Progenitor cell of endocrine pancreas (in vitro differentiated cells): ENCODE data around the gene GID8. TPM values are rescaled to one million over a fixed set of nuclear protein-coding genes. Genes with fewer than 3 reads are reported as not detected.

ENCODE experiments used
- DNase-seq: peaks from one replicate; pipeline ENCODE4 v3.0.0; 2021; ENCODE audit warnings: low spot score; ENCODE audit not compliant: unreplicated experiment
- H3K27ac Mint-ChIP-seq: 2 replicates; pipeline ENCODE4 v1.8.0; 2021; ENCODE audit warnings: mild to moderate bottlenecking, moderate library complexity, mixed read lengths
- H3K27me3 Mint-ChIP-seq: 2 replicates; pipeline ENCODE4 v1.8.0; 2021; ENCODE audit warnings: mixed read lengths
- H3K36me3 Mint-ChIP-seq: 2 replicates; pipeline ENCODE4 v1.8.0; 2022; ENCODE audit warnings: mixed read lengths; ENCODE audit not compliant: insufficient read depth
- H3K4me1 Mint-ChIP-seq: 2 replicates; pipeline ENCODE4 v1.8.0; 2021; ENCODE audit warnings: low read depth, mixed read lengths
- H3K4me3 Mint-ChIP-seq: 2 replicates; pipeline ENCODE4 v1.8.0; 2021; ENCODE audit warnings: low read depth, mild to moderate bottlenecking, moderate library complexity, mixed read lengths
- H3K9me3 Mint-ChIP-seq: 2 replicates; pipeline ENCODE4 v1.8.0; 2021; ENCODE audit warnings: low read depth, mixed read lengths
- total RNA-seq: library from RNA; stranded (reverse); gene quantifications from 2 replicates; pipeline ENCODE4 v1.2.1, GENCODE V29; 2021
- TF ChIP-seq, protein P1 (sequence below): fragments of 200-600 bp; sonication (generic); IDR thresholded peaks from one replicate; pipeline ENCODE4 v1.5.0; 2021; ENCODE audit warnings: antibody characterized with exemption, mild to moderate bottlenecking; ENCODE audit not compliant: unreplicated experiment

The GID8 gene
- total RNA-seq, 1 donor from 2014 or later: 66.7 TPM

DNA sequence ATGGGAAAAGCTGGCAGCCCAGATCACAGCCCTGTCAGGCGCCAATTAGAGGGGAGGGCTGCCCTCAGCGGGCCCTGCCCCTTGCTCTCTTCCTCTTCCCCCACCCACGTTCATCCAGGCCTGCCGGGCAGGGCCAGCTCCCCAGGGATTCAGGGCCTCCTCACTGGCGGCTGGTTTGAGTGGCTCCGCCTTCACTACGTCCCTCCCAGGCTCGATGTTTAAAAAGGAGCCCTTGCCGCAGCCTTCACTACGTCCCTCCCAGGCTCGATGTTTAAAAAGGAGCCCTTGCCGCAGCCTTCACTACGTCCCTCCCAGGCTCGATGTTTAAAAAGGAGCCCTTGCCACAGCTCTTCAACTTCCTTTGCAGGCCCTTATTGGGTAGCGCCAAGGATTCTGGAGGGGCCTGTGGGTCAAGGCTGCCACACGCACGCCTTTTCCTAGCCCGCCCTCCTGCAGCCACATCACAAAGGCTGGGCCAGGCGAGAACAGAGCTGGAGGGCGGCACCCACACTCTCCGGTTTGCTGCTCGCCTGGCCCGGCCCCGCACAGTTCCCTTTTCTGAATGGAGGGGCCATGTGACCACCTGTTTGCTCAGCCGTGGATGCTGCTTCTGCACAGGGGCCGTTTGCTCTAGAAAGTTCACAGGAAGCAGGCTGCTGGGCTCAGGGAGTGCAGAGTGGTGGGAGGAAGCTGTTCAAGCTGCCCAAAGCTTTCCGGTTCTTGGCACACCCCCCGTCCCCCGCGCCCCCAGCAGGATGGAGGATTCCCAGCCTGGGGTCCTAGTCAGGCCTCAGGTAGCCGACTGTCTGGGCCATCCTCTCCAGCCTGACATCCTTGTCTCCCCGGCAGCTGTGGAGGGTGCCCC lies 16.1 kb downstream of the GID8 start:
- peaks cover 6% of the 10 kb centered on the region for H3K36me3 Mint-ChIP-seq
- TF ChIP-seq, protein P1, sequence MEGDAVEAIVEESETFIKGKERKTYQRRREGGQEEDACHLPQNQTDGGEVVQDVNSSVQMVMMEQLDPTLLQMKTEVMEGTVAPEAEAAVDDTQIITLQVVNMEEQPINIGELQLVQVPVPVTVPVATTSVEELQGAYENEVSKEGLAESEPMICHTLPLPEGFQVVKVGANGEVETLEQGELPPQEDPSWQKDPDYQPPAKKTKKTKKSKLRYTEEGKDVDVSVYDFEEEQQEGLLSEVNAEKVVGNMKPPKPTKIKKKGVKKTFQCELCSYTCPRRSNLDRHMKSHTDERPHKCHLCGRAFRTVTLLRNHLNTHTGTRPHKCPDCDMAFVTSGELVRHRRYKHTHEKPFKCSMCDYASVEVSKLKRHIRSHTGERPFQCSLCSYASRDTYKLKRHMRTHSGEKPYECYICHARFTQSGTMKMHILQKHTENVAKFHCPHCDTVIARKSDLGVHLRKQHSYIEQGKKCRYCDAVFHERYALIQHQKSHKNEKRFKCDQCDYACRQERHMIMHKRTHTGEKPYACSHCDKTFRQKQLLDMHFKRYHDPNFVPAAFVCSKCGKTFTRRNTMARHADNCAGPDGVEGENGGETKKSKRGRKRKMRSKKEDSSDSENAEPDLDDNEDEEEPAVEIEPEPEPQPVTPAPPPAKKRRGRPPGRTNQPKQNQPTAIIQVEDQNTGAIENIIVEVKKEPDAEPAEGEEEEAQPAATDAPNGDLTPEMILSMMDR: no peak
- H3K27me3 Mint-ChIP-seq: no peaks in the 10 kb centered on the region
- peak overlapping the region; percentile 92 for H3K27ac Mint-ChIP-seq
- H3K4me3 Mint-ChIP-seq: peak overlapping the region; percentile 29
- peak; percentile 49 for DNase-seq
- peaks cover 16% of the 10 kb centered on the region for H3K4me1 Mint-ChIP-seq
- H3K9me3 Mint-ChIP-seq: no peaks in the 10 kb centered on the region

DNA sequence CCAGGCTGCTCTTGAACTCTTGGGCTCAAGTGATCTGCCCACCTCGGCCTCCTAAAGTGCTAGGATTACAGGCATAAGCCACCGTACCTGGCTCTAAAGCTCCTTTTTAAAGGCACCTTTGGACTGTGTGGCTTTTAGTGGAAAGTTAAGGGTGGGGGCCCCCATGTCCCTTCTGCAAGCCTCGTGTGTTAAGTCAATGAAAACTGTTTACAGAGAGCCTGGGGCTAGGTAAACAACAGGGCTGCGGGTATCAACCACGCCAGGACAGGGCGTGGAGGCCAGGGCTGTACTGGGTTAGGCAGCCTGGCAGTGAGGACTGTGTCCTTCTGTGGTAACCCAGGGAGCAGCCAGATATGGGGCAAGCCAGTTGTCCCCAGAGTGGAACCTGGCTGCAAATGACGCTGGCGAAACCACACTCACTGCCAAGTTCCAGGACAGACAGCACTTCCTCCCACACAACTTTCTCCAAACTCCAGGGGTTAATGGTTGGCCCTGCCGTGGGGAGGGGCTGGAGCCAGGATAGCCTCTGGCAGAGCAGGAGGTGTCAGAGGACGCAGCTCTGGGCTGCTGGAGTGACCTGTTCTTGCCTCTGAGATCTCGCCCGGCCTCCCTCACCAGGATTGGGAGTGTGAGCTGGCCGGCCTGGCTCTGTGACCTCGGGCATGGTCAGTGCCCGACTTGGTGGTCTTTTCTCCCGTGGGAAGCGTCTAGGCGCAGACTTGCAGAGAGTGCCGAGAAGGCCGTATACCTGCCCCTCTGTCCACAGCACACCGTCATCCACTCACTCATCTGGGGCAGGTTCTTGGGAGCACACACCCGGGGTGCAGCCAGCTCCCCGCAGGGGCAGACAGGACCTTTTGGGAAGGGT lies 17.8 kb downstream of the GID8 start:
- Mint-ChIP-seq H3K4me1 (peaks cover 16% of the 10 kb centered on the region), H3K36me3 (no peaks in the 10 kb centered on the region), H3K9me3 (no peaks in the 10 kb centered on the region), H3K27ac (peak overlapping the region; percentile 63), H3K27me3 (no peaks in the 10 kb centered on the region), H3K4me3 (peak overlapping the region; percentile 16)
- no peak for DNase-seq
- TF ChIP-seq, protein P1: no peak

DNA sequence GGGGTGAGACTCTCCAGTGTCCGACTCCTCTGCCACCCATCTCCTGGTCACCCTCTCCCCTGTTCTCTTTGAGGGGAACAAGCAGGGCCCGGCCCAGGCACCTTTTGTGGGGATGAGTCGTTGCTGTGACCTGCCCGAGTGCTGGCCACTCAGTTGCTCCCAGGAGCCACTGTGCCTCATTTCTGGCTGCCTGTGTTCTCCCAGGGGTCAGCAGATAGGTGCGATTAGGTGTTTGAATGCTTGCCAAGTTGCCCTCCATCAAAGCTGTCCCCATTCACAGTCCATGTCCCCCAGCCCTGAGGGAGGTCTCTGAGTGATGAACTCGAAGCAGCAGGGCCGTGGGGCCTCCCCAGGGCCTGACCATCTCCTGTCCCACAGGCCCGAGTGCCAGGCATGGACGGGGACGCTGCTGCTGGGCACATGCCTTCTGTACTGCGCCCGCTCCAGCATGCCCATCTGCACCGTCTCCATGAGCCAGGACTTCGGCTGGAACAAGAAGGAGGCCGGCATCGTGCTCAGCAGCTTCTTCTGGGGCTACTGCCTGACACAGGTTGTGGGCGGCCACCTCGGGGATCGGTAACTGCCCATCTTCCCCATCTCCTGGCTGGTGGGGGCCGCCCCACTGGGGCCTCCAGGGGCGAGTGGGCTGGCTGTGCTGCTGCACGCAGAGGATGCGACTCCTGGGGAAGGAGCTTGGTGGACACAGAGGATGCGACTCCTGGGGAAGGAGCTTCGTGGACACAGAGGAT lies 18.6 kb downstream of the GID8 start:
- H3K4me3 Mint-ChIP-seq: no peak overlapping the region
- H3K27me3 Mint-ChIP-seq: no peaks in the 10 kb centered on the region
- H3K27ac Mint-ChIP-seq: peak overlapping the region; percentile 63
- H3K4me1 Mint-ChIP-seq: peaks cover 16% of the 10 kb centered on the region
- H3K36me3 Mint-ChIP-seq: no peaks in the 10 kb centered on the region
- TF ChIP-seq, protein P1: no peak
- H3K9me3 Mint-ChIP-seq: no peaks in the 10 kb centered on the region
- no peak for DNase-seq

DNA sequence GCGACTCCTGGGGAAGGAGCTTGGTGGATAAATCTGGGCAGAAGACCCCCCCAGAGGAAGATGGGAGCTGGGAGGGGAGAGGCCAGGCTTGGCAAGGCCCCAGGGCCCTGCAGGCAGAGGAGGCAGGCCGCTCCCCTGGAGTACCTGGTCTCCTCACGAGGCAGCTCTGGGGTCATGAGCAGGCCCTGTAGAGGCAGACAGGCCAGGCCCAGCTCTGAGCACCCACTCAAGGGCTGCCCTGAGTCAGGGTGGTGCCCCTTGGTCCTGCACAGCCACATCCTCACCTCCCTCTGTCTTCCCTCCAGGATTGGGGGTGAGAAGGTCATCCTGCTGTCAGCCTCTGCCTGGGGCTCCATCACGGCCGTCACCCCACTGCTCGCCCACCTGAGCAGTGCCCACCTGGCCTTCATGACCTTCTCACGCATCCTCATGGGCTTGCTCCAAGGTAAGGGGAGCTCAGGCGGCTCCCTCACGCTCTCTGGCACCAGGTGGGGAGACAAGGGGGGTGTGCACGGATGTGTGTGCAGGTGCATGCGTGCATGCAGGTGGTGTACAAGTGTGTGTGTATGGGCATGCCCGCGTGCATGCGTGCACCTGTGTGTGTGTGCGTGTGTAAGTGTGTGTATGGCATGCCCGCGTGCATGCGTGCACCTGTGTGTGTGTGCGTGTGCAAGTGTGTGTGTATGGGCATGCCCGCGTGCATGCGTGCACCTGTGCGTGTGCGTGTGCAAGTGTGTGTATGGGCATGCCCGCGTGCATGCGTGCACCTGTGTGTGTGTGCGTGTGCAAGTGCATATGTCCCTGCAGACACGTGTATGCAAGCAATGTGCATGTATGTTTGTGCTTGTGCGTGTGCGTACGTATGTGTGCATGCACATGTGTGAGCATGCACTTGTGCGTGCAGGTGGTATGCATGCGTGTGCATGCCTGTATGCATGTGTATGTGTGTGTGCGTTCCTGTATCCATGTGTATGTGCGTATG lies 19.5 kb downstream of the GID8 start:
- no peak for DNase-seq
- Mint-ChIP-seq H3K4me1 (peaks cover 14% of the 10 kb centered on the region), H3K9me3 (no peaks in the 10 kb centered on the region), H3K4me3 (no peak overlapping the region), H3K27me3 (no peaks in the 10 kb centered on the region), H3K27ac (no peak overlapping the region), H3K36me3 (no peaks in the 10 kb centered on the region)
- TF ChIP-seq, protein P1: no peak
